CD4-positive, alpha-beta T cell (primary cell): ENCODE data around the gene LTO1. TPM values are rescaled to one million over a fixed set of nuclear protein-coding genes. Genes with fewer than 3 reads are reported as not detected.

ENCODE experiments used
- ATAC-seq: fragments of 200-7000 bp; cut with Tn5 transposase; one replicate; pipeline ENCODE4 v1.10.0; 2022; ENCODE audit warnings: mild to moderate bottlenecking; ENCODE audit not compliant: poor library complexity
- CTCF ChIA-PET: fragments of 350-600 bp; sonication (Branson Sonifier 250); formaldehyde crosslinking; loops from one replicate; lab custom pipeline; 2021; ENCODE audit warnings: antibody characterized with exemption, inconsistent platforms; lab: Charles Lee
- POLR2A ChIA-PET: fragments of 350-600 bp; sonication (Branson Sonifier 250); formaldehyde crosslinking; loops from one replicate; lab custom pipeline; 2021; ENCODE audit warnings: antibody characterized with exemption, inconsistent platforms; lab: Charles Lee
- DNase-seq, 14 experiments: peaks; one replicate each; pipeline ENCODE4 v3.0.0-alpha.2; 2013 to 2020; ENCODE audit warnings: mixed read lengths in 2 of 14
- H3K27ac ChIP-seq, 2 donors: one replicate each; pipeline versions ENCODE4 v1.5.1 to v1.7.0; 2013; ENCODE audit warnings: low read length in 2 of 2, low read depth in 1 of 2, mild to moderate bottlenecking in 1 of 2
- H3K27me3 ChIP-seq, 2 experiments: 1 replicate in 1 of 2; 2 replicates in 1 of 2; pipeline versions ENCODE4 v1.6.1 to v1.7.0; 2013; ENCODE audit warnings: low read length in 2 of 2, control low read depth in 1 of 2, mild to moderate bottlenecking in 1 of 2, moderate library complexity in 1 of 2; ENCODE audit not compliant: insufficient read depth in 2 of 2, control insufficient read depth in 1 of 2
- H3K36me3 ChIP-seq: one replicate; pipeline ENCODE4 v1.6.1; 2013; ENCODE audit warnings: low read length, control low read depth; ENCODE audit not compliant: insufficient read depth
- H3K4me1 ChIP-seq: one replicate; pipeline ENCODE4 v1.6.1; 2013; ENCODE audit warnings: low read length, control low read depth; ENCODE audit not compliant: insufficient read depth
- H3K4me3 ChIP-seq: one replicate; pipeline ENCODE4 v1.5.1; 2013; ENCODE audit warnings: mild to moderate bottlenecking, low read length, moderate library complexity
- H3K9me3 ChIP-seq, 2 experiments: 1 replicate in 1 of 2; 2 replicates in 1 of 2; pipeline versions ENCODE4 v1.6.1 to v1.7.0; 2013; ENCODE audit warnings: low read length in 2 of 2, mild to moderate bottlenecking in 2 of 2, control low read depth in 1 of 2, moderate library complexity in 1 of 2; ENCODE audit not compliant: control insufficient read depth in 1 of 2, insufficient read depth in 1 of 2
- H3K27ac Mint-ChIP-seq: one replicate; pipeline ENCODE4 v1.8.0; 2020; ENCODE audit warnings: mixed read lengths
- H3K27me3 Mint-ChIP-seq: one replicate; pipeline ENCODE4 v1.8.0; 2021; ENCODE audit warnings: mixed read lengths
- H3K36me3 Mint-ChIP-seq: one replicate; pipeline ENCODE4 v1.8.0; 2021; ENCODE audit warnings: low read depth, mixed read lengths
- H3K4me1 Mint-ChIP-seq: one replicate; pipeline ENCODE4 v1.8.0; 2021; ENCODE audit warnings: low read depth, mixed read lengths
- H3K4me3 Mint-ChIP-seq: one replicate; pipeline ENCODE4 v1.8.0; 2020; ENCODE audit warnings: mild to moderate bottlenecking, mixed read lengths
- H3K9me3 Mint-ChIP-seq: one replicate; pipeline ENCODE4 v1.8.0; 2020; ENCODE audit warnings: mixed read lengths
- intact Hi-C, 2 experiments: fragments of 100-400 bp; cut with DNase I in 1 of 2; cut with micrococcal nuclease in 1 of 2; formaldehyde crosslinking; loops; one replicate each; pipeline versions ENCODE4 v1.15.1 to v1.9.0; 2023 to 2025; cut with DNase I, micrococcal nuclease
- total RNA-seq, 174 experiments: library from RNA in 2 of 174; stranded (reverse) in 2 of 174; gene quantifications; one replicate each; pipeline ENCODE4 v1.2.3 and lab custom pipeline; 2021 to 2026
- TF ChIP-seq, protein P1 (sequence below): fragments of 200-600 bp; IDR thresholded peaks from one replicate; pipeline ENCODE4 v1.8.0; 2022; ENCODE audit warnings: antibody characterized with exemption, mild to moderate bottlenecking

The LTO1 gene
- total RNA-seq, 2 experiments from 2014 or later = 33.5 to 35.5 TPM

DNA sequence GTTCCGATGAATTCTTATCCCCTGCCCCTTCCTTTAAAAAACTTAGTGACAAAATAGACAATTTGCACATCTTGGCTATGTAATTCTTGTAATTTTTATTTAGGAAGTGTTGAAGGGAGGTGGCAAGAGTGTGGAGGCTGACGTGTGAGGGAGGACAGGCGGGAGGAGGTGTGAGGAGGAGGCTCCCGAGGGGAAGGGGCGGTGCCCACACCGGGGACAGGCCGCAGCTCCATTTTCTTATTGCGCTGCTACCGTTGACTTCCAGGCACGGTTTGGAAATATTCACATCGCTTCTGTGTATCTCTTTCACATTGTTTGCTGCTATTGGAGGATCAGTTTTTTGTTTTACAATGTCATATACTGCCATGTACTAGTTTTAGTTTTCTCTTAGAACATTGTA lies 22.2 kb downstream of the LTO1 start:
- H3K27me3 Mint-ChIP-seq = no peaks in the 10 kb centered on the region
- H3K4me1 Mint-ChIP-seq = no peaks in the 10 kb centered on the region
- H3K36me3 Mint-ChIP-seq = peaks cover 5% of the 10 kb centered on the region
- Histone ChIP-seq H3K27ac (no peak overlapping the region), H3K4me3 (no peak overlapping the region), H3K4me1 (no peaks in the 10 kb centered on the region), H3K36me3 (no peaks in the 10 kb centered on the region), H3K27me3 (no peaks in the 10 kb centered on the region), H3K9me3 (no peaks in the 10 kb centered on the region)
- intact Hi-C loops = no loop called here
- H3K27ac Mint-ChIP-seq = no peak overlapping the region
- no peaks in the 10 kb centered on the region for H3K9me3 Mint-ChIP-seq
- ChIA-PET CTCF (no interaction called here), POLR2A (no interaction called here)
- no peak overlapping the region for H3K4me3 Mint-ChIP-seq
- ATAC-seq (no peak), DNase-seq (no peak)
- TF ChIP-seq, protein P1, sequence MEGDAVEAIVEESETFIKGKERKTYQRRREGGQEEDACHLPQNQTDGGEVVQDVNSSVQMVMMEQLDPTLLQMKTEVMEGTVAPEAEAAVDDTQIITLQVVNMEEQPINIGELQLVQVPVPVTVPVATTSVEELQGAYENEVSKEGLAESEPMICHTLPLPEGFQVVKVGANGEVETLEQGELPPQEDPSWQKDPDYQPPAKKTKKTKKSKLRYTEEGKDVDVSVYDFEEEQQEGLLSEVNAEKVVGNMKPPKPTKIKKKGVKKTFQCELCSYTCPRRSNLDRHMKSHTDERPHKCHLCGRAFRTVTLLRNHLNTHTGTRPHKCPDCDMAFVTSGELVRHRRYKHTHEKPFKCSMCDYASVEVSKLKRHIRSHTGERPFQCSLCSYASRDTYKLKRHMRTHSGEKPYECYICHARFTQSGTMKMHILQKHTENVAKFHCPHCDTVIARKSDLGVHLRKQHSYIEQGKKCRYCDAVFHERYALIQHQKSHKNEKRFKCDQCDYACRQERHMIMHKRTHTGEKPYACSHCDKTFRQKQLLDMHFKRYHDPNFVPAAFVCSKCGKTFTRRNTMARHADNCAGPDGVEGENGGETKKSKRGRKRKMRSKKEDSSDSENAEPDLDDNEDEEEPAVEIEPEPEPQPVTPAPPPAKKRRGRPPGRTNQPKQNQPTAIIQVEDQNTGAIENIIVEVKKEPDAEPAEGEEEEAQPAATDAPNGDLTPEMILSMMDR = no peak

GRCh38 chr11:69651834-69652620 lies 23.1 kb downstream of the LTO1 start:
- no peak overlapping the region for H3K27ac ChIP-seq
- Mint-ChIP-seq H3K4me3 (no peak overlapping the region), H3K27me3 (no peaks in the 10 kb centered on the region), H3K27ac (no peak overlapping the region), H3K4me1 (no peaks in the 10 kb centered on the region), H3K36me3 (peaks cover 5% of the 10 kb centered on the region), H3K9me3 (no peaks in the 10 kb centered on the region)
- TF ChIP-seq, protein P1 = no peak
- POLR2A ChIA-PET = no interaction called here
- CTCF ChIA-PET = no interaction called here
- no peaks in the 10 kb centered on the region for H3K36me3 ChIP-seq
- no peaks in the 10 kb centered on the region for H3K27me3 ChIP-seq
- intact Hi-C loops = no loop called here
- no peaks in the 10 kb centered on the region for H3K4me1 ChIP-seq
- no peaks in the 10 kb centered on the region for H3K9me3 ChIP-seq
- no peak for DNase-seq
- H3K4me3 ChIP-seq = no peak overlapping the region
- no peak for ATAC-seq

GRCh38 chr11:69650832-69651344 lies 24.3 kb downstream of the LTO1 start:
- H3K36me3 Mint-ChIP-seq = peaks cover 5% of the 10 kb centered on the region
- ChIA-PET POLR2A (no interaction called here), CTCF (no interaction called here)
- H3K27me3 Mint-ChIP-seq = no peaks in the 10 kb centered on the region
- H3K36me3 ChIP-seq = no peaks in the 10 kb centered on the region
- intact Hi-C loops = no loop called here
- H3K27ac ChIP-seq = no peak overlapping the region
- H3K4me1 ChIP-seq = no peaks in the 10 kb centered on the region
- H3K9me3 ChIP-seq = no peaks in the 10 kb centered on the region
- no peak for ATAC-seq
- no peak overlapping the region for H3K27ac Mint-ChIP-seq
- H3K27me3 ChIP-seq = no peaks in the 10 kb centered on the region
- H3K9me3 Mint-ChIP-seq = no peaks in the 10 kb centered on the region
- TF ChIP-seq, protein P1 = no peak
- H3K4me3 Mint-ChIP-seq = no peak overlapping the region
- H3K4me1 Mint-ChIP-seq = no peaks in the 10 kb centered on the region
- no peak overlapping the region for H3K4me3 ChIP-seq
- DNase-seq = no peak
